ENCODE data around the gene LRRC8C.

The LRRC8C gene

DNA sequence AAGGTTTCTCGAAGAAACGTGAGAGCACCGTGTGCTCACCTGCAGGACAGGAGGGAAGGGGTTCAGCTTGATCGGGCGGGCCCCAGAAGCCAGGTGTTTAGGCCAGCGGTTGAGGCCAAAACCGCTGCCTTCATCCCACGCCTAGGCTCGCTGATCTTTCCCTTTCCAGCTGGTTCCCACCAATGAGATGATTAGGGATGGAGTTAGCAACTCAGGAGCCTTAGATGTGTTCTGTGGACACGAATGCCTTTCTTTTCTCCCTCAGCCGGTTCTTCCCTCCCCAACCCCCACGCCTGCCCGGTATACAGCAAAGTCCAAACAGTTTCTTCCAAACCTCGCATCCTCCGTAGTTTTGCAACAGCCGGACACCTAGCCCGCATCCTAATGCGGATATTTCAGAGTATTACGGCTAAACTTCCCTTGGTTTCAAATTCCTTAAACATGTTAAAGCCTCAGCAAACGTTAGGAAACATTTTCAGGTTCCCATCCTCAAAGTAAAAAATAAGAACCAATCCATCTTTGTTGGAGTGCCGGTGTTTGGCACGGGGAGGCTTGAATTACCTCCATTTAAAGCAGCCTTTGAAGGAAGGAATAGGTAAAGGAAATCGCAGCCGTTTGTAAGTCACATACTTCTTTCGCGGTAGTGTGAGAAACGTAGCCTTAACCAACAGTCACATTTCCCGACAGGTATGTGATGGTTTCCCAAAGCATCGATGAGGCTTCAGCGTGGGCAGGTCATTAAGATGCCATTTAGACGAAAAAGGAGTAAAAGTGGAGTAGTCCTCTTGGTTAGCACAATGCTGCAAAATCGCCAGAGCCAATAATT is 1.1 kb downstream of the LRRC8C start:
- Histone ChIP-seq H3K79me2 (ENCODE audit: control insufficient read depth, insufficient read depth, low read length, unreplicated experiment) (peaks cover 42% of the 10 kb centered on the region), H3K4me1 (ENCODE audit: control insufficient read depth, insufficient read depth, low read length, unreplicated experiment) (peaks cover 35% of the 10 kb centered on the region), H2AFZ (ENCODE audit: low read length, unreplicated experiment) (peak overlapping the region; percentile 19), H3K36me3 (ENCODE audit: insufficient read depth, low read length) (no peaks in the 10 kb centered on the region), H3K27ac (ENCODE audit: low read depth, low read length) (peak overlapping the region; percentile 37; the same call in 1 of the 2 replicates), H3K27me3 (ENCODE audit: insufficient read depth, low read length) (no peaks in the 10 kb centered on the region), H3K4me3 (ENCODE audit: low read depth, low read length) (peak overlapping the region; percentile 86)

DNA sequence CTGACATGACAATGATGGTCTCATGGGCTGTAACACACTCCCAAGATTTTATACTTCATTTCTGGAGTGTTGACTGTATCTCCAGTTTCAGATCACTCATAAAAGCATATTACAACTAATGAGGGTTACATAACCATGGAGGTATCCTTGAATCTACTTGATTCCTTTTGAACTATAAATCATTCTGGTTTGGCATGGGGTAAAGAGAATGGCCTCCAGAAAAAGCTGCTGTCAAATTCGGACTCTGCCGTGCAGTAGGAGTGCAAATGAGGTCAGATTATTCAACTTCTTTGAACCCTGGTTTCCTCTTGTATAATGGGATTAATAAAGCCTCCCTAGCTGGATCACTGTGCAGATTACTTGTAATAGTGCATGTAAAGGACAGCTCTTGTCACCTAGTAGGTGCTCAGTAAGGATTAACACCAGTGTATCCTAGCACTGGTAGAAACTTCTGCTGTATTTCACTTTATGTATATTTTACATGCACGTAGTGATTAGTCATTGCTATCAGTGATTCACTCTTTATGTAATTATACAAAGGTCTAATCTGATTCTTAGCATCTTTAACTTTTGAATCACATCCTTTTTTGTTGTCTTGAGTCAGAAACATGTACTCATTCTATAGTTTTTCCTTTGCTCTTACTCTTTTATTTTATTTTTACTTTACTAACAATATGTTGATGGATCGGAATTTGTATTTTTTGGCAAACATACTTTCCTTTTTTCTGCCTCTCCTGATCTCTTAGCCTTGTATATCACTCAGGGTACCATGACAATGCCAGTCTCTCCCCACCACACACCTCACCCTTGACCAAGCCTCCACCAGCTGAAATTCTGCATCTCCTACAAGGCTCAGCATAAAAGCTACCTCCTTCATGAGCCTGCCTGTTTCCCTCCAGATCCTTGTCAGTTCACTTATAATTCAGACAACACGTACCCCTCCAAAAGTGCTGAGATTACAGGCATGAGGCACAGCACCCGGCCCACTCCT is 3.2 kb downstream of the LRRC8C start:
- peaks cover 56% of the 10 kb centered on the region for H3K79me2 ChIP-seq (ENCODE audit: control insufficient read depth, insufficient read depth, low read length, unreplicated experiment)

DNA sequence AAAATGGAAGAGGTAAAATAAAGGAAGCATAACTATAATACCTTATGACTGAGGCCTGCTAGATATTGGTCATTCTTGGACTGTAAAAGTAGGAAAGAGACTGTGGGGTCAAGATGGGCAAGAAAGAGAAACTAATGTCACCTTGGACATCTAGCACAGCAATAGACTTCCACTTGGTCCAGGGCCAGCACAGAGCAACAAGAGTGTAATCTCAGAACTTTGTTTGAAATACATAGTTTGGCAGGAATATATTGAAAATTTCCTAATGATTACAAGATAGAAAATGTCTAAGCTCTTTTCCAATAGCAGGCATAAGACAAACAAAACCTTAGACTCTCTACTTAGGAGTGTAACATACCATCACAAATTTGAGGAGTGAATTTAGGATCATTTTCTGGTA is 4.6 kb downstream of the LRRC8C start:
- H3K4me3 ChIP-seq (ENCODE audit: low read depth, low read length), result peak overlapping the region; percentile 33
- peaks cover 35% of the 10 kb centered on the region for H3K4me1 ChIP-seq (ENCODE audit: control insufficient read depth, insufficient read depth, low read length, unreplicated experiment)
- peaks cover 67% of the 10 kb centered on the region for H3K79me2 ChIP-seq (ENCODE audit: control insufficient read depth, insufficient read depth, low read length, unreplicated experiment)
- H3K27me3 ChIP-seq (ENCODE audit: insufficient read depth, low read length), result no peaks in the 10 kb centered on the region
- H3K36me3 ChIP-seq (ENCODE audit: insufficient read depth, low read length), result no peaks in the 10 kb centered on the region
- peak overlapping the region; percentile 62 for H2AFZ ChIP-seq (ENCODE audit: low read length, unreplicated experiment)
- H3K27ac ChIP-seq (ENCODE audit: low read depth, low read length), result peak overlapping the region; percentile 74

More for the DNA sequence above, 3.2 kb downstream of the LRRC8C start:
- Histone ChIP-seq H2AFZ (ENCODE audit: low read length, unreplicated experiment) (no peak overlapping the region), H3K4me3 (ENCODE audit: low read depth, low read length) (peak overlapping the region; percentile 40), H3K27me3 (ENCODE audit: insufficient read depth, low read length) (no peaks in the 10 kb centered on the region), H3K4me1 (ENCODE audit: control insufficient read depth, insufficient read depth, low read length, unreplicated experiment) (peaks cover 35% of the 10 kb centered on the region), H3K27ac (ENCODE audit: low read depth, low read length) (peak overlapping the region; percentile 74), H3K36me3 (ENCODE audit: insufficient read depth, low read length) (no peaks in the 10 kb centered on the region)

DNA sequence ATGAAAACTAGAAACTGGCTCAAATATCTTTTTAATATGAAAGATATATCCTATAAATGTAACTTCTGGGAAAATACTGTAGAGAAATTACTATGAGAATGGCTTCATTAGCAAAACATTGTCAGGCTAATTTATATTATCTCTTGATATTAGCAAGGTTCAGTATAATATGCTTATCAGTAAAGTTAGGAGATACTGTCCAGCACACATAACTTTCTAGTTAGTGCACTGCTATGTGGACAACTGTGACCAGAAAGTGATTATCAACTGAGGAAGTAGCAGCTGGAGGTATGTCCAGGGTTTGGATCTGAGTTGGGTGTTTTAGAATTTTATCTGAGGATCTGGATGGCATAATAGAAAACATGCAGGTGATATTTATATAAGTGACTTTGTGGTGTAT is 7.5 kb downstream of the LRRC8C start:
- peaks cover 62% of the 10 kb centered on the region for H3K79me2 ChIP-seq (ENCODE audit: control insufficient read depth, insufficient read depth, low read length, unreplicated experiment)
- H3K4me1 ChIP-seq (ENCODE audit: control insufficient read depth, insufficient read depth, low read length, unreplicated experiment), result peaks cover 26% of the 10 kb centered on the region
- no peak overlapping the region for H2AFZ ChIP-seq (ENCODE audit: low read length, unreplicated experiment)
- H3K36me3 ChIP-seq (ENCODE audit: insufficient read depth, low read length), result 0 out of 2 replicates have a peak, but pooled peaks cover 5% of the 10 kb centered on the region
- H3K27ac ChIP-seq (ENCODE audit: low read depth, low read length), result no peak overlapping the region
- no peak overlapping the region for H3K4me3 ChIP-seq (ENCODE audit: low read depth, low read length)
- no peaks in the 10 kb centered on the region for H3K27me3 ChIP-seq (ENCODE audit: insufficient read depth, low read length)

DNA sequence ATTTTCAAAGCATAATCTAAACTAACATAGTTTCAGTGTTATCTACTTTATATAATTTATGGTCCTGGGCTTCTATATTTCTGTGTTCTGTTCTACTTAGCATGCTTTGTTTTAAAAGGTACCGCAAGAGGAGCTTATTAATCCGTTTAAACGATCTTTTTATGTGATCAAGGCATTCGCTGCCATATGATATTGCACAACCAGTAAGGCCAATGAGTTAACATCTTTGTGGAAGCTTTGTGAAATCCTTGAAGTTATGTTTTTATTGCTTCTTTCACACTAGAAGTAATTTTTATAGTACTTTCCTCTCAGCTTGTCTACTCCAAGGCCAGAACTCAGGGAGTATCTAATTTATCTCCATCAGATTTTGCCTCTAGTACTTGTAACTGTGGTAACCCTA is 8.9 kb downstream of the LRRC8C start:
- Histone ChIP-seq H3K4me1 (ENCODE audit: control insufficient read depth, insufficient read depth, low read length, unreplicated experiment) (peaks cover 16% of the 10 kb centered on the region), H3K36me3 (ENCODE audit: insufficient read depth, low read length) (peaks cover 12% of the 10 kb centered on the region), H3K79me2 (ENCODE audit: control insufficient read depth, insufficient read depth, low read length, unreplicated experiment) (peaks cover 56% of the 10 kb centered on the region)

DNA sequence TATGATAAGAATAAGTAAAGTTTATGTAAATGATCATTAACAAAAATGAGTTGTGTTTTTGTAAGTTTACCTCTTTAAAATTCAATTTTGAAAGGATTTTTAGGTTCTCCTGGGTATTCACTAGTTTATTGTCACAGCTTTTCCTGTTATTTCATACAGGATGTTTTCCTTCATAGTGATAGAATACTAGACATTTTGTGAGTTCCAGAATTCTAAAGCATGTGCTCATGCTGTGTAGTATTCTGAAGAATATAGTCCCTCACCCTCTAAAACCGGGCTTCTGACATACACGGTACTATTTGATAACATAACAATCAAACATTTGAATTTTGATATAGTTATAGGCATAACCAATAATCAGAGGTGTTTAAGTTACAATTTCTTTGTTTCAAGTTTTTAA is 10.7 kb downstream of the LRRC8C start:
- Histone ChIP-seq H3K79me2 (ENCODE audit: control insufficient read depth, insufficient read depth, low read length, unreplicated experiment) (peaks cover 39% of the 10 kb centered on the region), H3K27me3 (ENCODE audit: insufficient read depth, low read length) (no peaks in the 10 kb centered on the region), H2AFZ (ENCODE audit: low read length, unreplicated experiment) (no peak overlapping the region), H3K4me3 (ENCODE audit: low read depth, low read length) (no peak overlapping the region), H3K36me3 (ENCODE audit: insufficient read depth, low read length) (peaks cover 12% of the 10 kb centered on the region), H3K4me1 (ENCODE audit: control insufficient read depth, insufficient read depth, low read length, unreplicated experiment) (no peaks in the 10 kb centered on the region), H3K27ac (ENCODE audit: low read depth, low read length) (no peak overlapping the region)

More for the DNA sequence above, 8.9 kb downstream of the LRRC8C start:
- Histone ChIP-seq H3K27me3 (ENCODE audit: insufficient read depth, low read length) (no peaks in the 10 kb centered on the region), H3K4me3 (ENCODE audit: low read depth, low read length) (no peak overlapping the region), H3K27ac (ENCODE audit: low read depth, low read length) (no peak overlapping the region), H2AFZ (ENCODE audit: low read length, unreplicated experiment) (no peak overlapping the region)

DNA sequence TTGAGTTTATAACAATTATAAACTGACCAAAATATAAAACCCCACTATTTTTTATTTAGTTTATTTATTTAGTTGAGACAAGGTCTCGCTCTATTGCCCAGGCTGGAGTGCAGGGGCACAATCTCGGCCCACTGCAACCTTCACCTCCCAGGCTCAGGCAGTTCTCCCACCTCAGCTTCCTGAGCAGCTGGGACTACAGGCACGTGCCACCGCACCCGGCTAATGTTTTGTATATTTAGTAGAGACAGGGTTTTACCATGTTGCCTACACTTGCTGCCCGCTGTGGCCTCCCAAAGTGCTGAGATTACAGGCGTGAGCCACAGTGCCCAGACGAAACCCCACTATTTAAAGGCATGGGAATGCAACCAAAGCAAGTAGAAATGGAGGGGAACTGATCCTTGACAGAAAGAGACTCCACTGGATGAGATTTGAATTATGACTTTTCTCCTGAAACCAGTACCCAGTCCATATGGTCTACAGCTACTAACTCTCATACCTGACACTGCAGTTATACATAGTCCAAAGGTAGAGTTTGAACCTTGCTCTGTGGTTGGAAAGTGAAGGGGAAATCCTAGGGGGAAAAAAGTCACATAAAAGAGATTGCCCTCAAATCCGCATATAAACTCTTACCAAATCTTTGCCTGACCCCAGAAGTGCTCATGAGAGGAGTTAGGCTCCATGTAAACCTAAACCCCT is 11.3 kb downstream of the LRRC8C start:
- H3K79me2 ChIP-seq (ENCODE audit: control insufficient read depth, insufficient read depth, low read length, unreplicated experiment), result peaks cover 41% of the 10 kb centered on the region
- no peaks in the 10 kb centered on the region for H3K4me1 ChIP-seq (ENCODE audit: control insufficient read depth, insufficient read depth, low read length, unreplicated experiment)
- peaks cover 12% of the 10 kb centered on the region for H3K36me3 ChIP-seq (ENCODE audit: insufficient read depth, low read length)
- no peak overlapping the region for H2AFZ ChIP-seq (ENCODE audit: low read length, unreplicated experiment)
- H3K4me3 ChIP-seq (ENCODE audit: low read depth, low read length), result no peak overlapping the region
- no peaks in the 10 kb centered on the region for H3K27me3 ChIP-seq (ENCODE audit: insufficient read depth, low read length)
- H3K27ac ChIP-seq (ENCODE audit: low read depth, low read length), result no peak overlapping the region

DNA sequence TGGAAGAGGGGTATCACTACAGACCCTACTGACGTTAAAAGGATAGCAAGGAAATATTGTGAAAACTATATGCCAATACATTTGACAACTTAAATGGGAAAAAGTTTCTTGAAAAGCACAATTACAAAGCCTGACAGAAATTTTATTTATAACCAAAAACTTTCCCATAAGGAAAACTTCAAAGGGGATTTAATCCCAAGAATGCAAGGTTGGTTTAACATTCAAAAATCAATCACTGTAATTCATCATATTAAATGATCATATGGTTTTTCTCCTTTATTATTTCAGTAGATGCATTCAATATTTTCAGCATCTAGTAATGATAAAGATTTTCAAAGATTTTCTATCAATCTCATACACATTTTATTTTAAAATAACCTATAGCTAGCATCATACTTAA is 13.3 kb downstream of the LRRC8C start:
- H3K36me3 ChIP-seq (ENCODE audit: insufficient read depth, low read length), result peaks cover 12% of the 10 kb centered on the region
- peaks cover 29% of the 10 kb centered on the region for H3K79me2 ChIP-seq (ENCODE audit: control insufficient read depth, insufficient read depth, low read length, unreplicated experiment)
- no peaks in the 10 kb centered on the region for H3K4me1 ChIP-seq (ENCODE audit: control insufficient read depth, insufficient read depth, low read length, unreplicated experiment)

DNA sequence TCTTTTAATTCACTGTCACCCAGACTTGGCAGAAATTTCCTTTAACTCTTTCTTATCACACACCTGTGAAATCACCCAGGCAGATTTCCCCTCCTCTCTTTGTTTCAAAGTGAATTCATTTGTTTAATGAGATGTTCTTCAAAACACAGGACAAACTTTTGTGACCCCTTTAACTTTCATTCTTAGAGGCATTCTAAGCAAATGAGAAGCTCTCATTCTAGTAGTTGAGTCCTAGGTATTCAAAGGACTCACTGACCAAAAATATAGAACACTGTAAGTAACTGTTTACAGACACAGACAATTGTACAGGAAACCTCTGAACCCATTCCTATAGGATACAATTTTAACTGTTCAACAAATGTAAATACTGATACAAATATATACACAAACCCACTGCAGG is 16.9 kb downstream of the LRRC8C start:
- Histone ChIP-seq H3K4me3 (ENCODE audit: low read depth, low read length) (no peak overlapping the region), H3K4me1 (ENCODE audit: control insufficient read depth, insufficient read depth, low read length, unreplicated experiment) (no peaks in the 10 kb centered on the region), H3K36me3 (ENCODE audit: insufficient read depth, low read length) (peaks cover 8% of the 10 kb centered on the region), H3K27me3 (ENCODE audit: insufficient read depth, low read length) (no peaks in the 10 kb centered on the region), H3K27ac (ENCODE audit: low read depth, low read length) (no peak overlapping the region), H2AFZ (ENCODE audit: low read length, unreplicated experiment) (no peak overlapping the region), H3K79me2 (ENCODE audit: control insufficient read depth, insufficient read depth, low read length, unreplicated experiment) (peaks cover 15% of the 10 kb centered on the region)

More for the DNA sequence above, 13.3 kb downstream of the LRRC8C start:
- Histone ChIP-seq H3K4me3 (ENCODE audit: low read depth, low read length) (no peak overlapping the region), H2AFZ (ENCODE audit: low read length, unreplicated experiment) (no peak overlapping the region), H3K27ac (ENCODE audit: low read depth, low read length) (no peak overlapping the region), H3K27me3 (ENCODE audit: insufficient read depth, low read length) (no peaks in the 10 kb centered on the region)

DNA sequence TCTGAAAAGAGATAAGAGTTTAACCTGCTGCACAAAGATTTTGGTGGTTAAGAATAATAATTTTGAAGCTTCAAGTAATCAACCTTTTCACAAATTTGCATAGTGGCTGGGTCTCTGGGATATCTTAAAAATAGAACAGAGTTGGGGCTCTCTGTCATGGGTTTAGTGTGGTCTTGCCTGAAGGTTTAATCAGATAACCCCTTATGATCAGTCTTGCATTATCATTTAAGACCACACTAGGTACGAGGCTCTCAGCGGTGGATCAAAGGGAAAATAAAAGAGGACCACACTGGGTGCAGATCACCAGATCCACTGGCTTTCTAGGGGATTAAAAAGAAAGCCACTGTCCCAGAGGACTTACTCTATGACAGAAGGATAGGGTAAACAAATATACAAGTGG is 19.5 kb downstream of the LRRC8C start:
- Histone ChIP-seq H3K36me3 (ENCODE audit: insufficient read depth, low read length) (no peaks in the 10 kb centered on the region), H3K79me2 (ENCODE audit: control insufficient read depth, insufficient read depth, low read length, unreplicated experiment) (peaks cover 26% of the 10 kb centered on the region), H3K27ac (ENCODE audit: low read depth, low read length) (no peak overlapping the region), H2AFZ (ENCODE audit: low read length, unreplicated experiment) (no peak overlapping the region), H3K27me3 (ENCODE audit: insufficient read depth, low read length) (no peaks in the 10 kb centered on the region), H3K4me1 (ENCODE audit: control insufficient read depth, insufficient read depth, low read length, unreplicated experiment) (no peaks in the 10 kb centered on the region), H3K4me3 (ENCODE audit: low read depth, low read length) (no peak overlapping the region)
